Left kidney (tissue), 2 donors: Measurements from ENCODE around the gene NDRG4. TPM values are rescaled to one million over a fixed set of nuclear protein-coding genes. Genes with fewer than 3 reads are reported as not detected.

Source experiments
- DNase-seq: peaks from one replicate; pipeline ENCODE4 v3.0.0-alpha.2; 2013
- polyA plus RNA-seq: library from polyadenylated mRNA; unstranded; fragments of 120-200 nt; gene quantifications from one replicate; pipeline ENCODE4 v1.2.1, GENCODE V29; 2013; ENCODE audit not compliant: insufficient read length

NDRG4 gene
- polyA plus RNA-seq, 1 donor, result 8.2 TPM

GRCh38 chr16:58537124-58537906 is 37.4 kb downstream of the NDRG4 start:
- DNase-seq, result no peak

- no peak for DNase-seq
Observed at GRCh38 chr16:58541711-58542110, 41.8 kb downstream of the NDRG4 start.

DNA sequence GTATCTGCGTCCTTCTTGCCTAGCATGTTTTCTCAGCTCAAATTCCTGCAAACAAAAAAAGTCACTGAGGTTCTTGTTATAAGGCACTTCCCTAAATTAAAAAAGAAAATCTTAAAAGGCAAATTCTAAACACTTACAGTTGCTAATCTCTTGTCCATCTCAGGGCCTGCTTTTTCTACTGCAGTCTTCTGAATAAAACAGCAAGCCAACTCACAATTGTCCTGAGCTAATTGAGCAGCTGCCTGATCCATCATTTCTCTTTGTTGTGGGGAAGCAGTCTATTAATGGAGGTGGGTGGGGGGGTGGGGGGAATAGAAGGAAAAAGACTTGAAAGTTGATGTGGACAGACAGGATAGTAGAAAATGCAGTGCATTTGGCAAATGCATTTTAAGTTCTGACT is 42.3 kb downstream of the NDRG4 start:
- DNase-seq, result no peak

- no peak for DNase-seq
Observed at GRCh38 chr16:58543685-58544084, 43.7 kb downstream of the NDRG4 start.

DNA sequence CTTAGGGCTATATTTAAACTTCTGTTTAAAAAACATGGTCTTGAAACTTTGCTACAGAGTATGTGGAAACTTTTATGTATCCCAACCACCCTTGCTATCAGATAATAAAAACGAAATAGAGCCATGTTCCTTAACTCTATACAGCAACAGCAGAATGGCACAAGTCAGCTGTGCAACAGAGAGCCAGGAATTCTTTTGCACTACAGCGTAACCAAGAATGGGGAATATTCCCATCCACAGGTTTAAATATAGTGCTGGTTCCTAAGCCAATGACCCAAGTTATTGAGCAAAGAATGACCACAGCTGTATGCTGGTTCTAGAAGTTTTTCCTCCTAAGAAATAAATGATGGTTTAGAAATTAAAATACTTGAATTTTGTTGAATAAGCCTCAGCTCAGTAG is 48.4 kb downstream of the NDRG4 start:
- no peak for DNase-seq

GRCh38 chr16:58551496-58551895 is 51.6 kb downstream of the NDRG4 start:
- no peak for DNase-seq

DNA sequence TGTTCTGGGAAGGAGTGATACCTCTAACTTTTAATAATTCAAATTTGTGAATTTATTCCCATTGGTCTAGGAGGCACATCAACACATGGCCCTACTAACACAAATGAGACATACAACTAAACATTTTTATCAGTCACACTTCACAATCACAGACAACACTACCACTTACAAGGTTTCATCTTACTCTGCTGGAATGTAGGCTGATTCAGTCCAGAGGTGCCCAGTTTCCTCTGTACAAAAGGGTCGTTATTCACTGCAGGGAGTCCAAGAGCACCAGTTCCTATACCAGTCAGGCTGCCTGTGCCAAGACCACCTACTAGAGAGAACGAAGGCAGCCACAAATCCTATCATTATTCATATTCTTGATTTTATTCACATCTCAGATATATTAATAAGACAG is 56.7 kb downstream of the NDRG4 start:
- no peak for DNase-seq

Other genes with a start within 250 kb of the NDRG4 start
- gene PRSS54, start 205.1 kb upstream of the NDRG4 start, polyA plus RNA-seq, result not detected
- 15.0 TPM for gene GINS3, start 107.7 kb upstream of the NDRG4 start, polyA plus RNA-seq
- 47.0 TPM for gene SETD6, start 15.4 kb downstream of the NDRG4 start, polyA plus RNA-seq
- gene CNOT1, start 129.7 kb downstream of the NDRG4 start, polyA plus RNA-seq, result 221 TPM
- 18.7 TPM for gene SLC38A7, start 184.6 kb downstream of the NDRG4 start, polyA plus RNA-seq
- gene GOT2, start 234.2 kb downstream of the NDRG4 start, polyA plus RNA-seq, result 97.7 TPM